ENCODE measurements around the gene SKAP2. TPM values are rescaled to one million over a fixed set of nuclear protein-coding genes. Genes with fewer than 3 reads are reported as not detected.

The SKAP2 gene
- total and polyA plus RNA-seq, 2 of the 4 experiments (the other 2 are of a cell fraction): 5.7 to 7.4 TPM

DNA sequence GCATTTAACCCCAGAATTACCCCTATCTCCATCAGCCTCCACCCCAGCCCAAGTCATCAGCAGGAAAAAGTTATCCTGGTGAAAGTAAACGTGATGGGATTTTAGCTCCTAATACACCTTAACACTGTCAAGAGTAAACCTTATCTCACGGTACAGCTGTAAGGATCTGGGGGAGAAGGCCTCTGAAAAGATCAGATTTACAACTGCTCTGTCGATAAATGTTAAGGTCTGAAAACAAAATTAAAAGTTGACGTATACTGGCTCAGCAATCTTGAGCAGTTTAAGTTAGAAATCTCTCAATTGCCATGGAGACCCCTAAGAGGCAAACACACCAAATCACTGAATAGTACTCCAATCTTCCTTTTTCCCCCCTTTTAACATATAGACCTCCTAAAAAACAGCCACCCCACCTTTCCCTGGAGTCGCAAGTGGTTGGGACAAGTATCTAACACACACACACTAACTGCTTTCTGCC lies 6.1 kb downstream of the SKAP2 start:
- no peaks in the 10 kb centered on the region for H4K20me1 ChIP-seq (ENCODE audit: insufficient read depth, low read length)
- peak overlapping the region; percentile 90 for H2AFZ ChIP-seq (replicated peaks; ENCODE audit: low read length, poor library complexity)

More for the DNA sequence above, 6.1 kb downstream of the SKAP2 start:
- Histone ChIP-seq H3K23ac (ENCODE audit: low read depth, low read length) (peak overlapping the region; percentile 42), H3K4me2 (ENCODE audit: low read depth, low read length) (peak overlapping the region; percentile 94), H2BK120ac (ENCODE audit: low read depth, low read length) (0 out of 2 replicates have a peak overlapping the region, but pooled peaks have one; percentile 35), H4K91ac (ENCODE audit: insufficient read depth, low read depth, low read length) (no peak overlapping the region; the same call in 1 of the 2 replicates), H3K9me3 (ENCODE audit: control insufficient read depth, insufficient read depth, low read length) (no peaks in the 10 kb centered on the region), H3K4me3 (ENCODE audit: insufficient read depth, low read depth, low read length) (peak overlapping the region; percentile 46; the same call in 1 of the 2 replicates), H3K18ac (ENCODE audit: low read depth, low read length) (peak overlapping the region; percentile 62), H3K4ac (ENCODE audit: low read depth, low read length) (peak overlapping the region; percentile 39; the same call in 1 of the 2 replicates), H2BK20ac (ENCODE audit: low read depth, low read length) (no peak overlapping the region), H3K27me3 (ENCODE audit: control insufficient read depth, insufficient read depth, low read length) (no peaks in the 10 kb centered on the region), H2AK5ac (ENCODE audit: low read depth, low read length) (peak overlapping the region; percentile 30; the same call in 1 of the 2 replicates), H2BK15ac (ENCODE audit: low read depth, low read length) (0 out of 3 replicates have a peak overlapping the region, but pooled peaks have one; percentile 7), H3K4me1 (ENCODE audit: control insufficient read depth, insufficient read depth, low read length) (no peaks in the 10 kb centered on the region; the same call in 1 of the 2 replicates), H3K14ac (replicated peaks; ENCODE audit: low read depth, low read length) (peak overlapping the region; percentile 72; the same call in 1 of the 2 replicates), H2AK9ac (replicated peaks; ENCODE audit: low read depth, low read length, poor library complexity) (peak overlapping the region; percentile 38), H2BK5ac (ENCODE audit: low read depth, low read length, poor library complexity, severe bottlenecking) (peak overlapping the region; percentile 62), H3K9me1 (ENCODE audit: insufficient read depth, low read length) (no peaks in the 10 kb centered on the region), H3K79me1 (ENCODE audit: low read depth in 1 of 2, low read length in 2 of 2) (peaks cover 5 to 25% of the 10 kb centered on the region in 2 experiments; a peak in 2 of 4 replicates), H3K27ac (ENCODE audit: insufficient read depth, low read length) (peak overlapping the region; percentile 92), H3K9ac (ENCODE audit: low read depth, low read length) (peak overlapping the region; percentile 81; the same call in 1 of the 2 replicates), H4K8ac (ENCODE audit: low read depth in 2 of 2, low read length in 2 of 2) (peak overlapping the region; percentile 23 to 39; a peak in 3 of 4 replicates), H3K56ac (ENCODE audit: extremely low read depth, insufficient read depth, low read length) (no peak overlapping the region; the same call in 1 of the 2 replicates), H4K5ac (ENCODE audit: low read depth, low read length) (peak overlapping the region; percentile 39; the same call in 1 of the 2 replicates), H3K36me3 (ENCODE audit: control insufficient read depth, insufficient read depth, low read length) (no peaks in the 10 kb centered on the region)
- ATAC-seq (ENCODE audit: low read depth) (no peak), DNase-seq (peak; percentile 5)
- no CpG with 5 or more reads among the region's 5 CpGs for WGBS, 2 experiments (ENCODE audit: extremely low coverage in 2 of 2, insufficient read length in 1 of 2)
- TF ChIP-seq RCOR1 (IDR thresholded peaks at IDR 0.05; ENCODE audit: insufficient replicate concordance, low read length) (no peak), SMC3 (IDR thresholded peaks at IDR 0.05; ENCODE audit: low read depth, low read length) (no peak)
- TF ChIP-seq, protein P1, sequence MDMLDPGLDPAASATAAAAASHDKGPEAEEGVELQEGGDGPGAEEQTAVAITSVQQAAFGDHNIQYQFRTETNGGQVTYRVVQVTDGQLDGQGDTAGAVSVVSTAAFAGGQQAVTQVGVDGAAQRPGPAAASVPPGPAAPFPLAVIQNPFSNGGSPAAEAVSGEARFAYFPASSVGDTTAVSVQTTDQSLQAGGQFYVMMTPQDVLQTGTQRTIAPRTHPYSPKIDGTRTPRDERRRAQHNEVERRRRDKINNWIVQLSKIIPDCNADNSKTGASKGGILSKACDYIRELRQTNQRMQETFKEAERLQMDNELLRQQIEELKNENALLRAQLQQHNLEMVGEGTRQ (IDR thresholded peaks at IDR 0.05; ENCODE audit: low read depth, low read length): no peak
- ChIA-PET CTCF (interaction anchor here (0.6 to 1.1 kb wide), 4 partner anchors 19 to 284 kb away, joined by 3 read pairs; no protein-coding TSS in a partner anchor), POLR2A (ENCODE audit: unreplicated experiment) (no interaction called here)
- in situ Hi-C loops (cut with MboI; ENCODE audit: low sequenced_read_pairs): loop anchor here (5.0 to 25.0 kb wide), 4 partner anchors 244 to 1003 kb away; partner anchors contain the start of genes CBX3, HNRNPA2B1, HOXA2 and HOXA5
- dilution Hi-C loops (cut with HindIII; ENCODE audit: low sequenced_read_pairs, unreplicated experiment): no loop called here
- no TSS peak for BruUV-seq (replicated peaks)
- intact Hi-C loops (cut with micrococcal nuclease): loop anchor here (10.0 kb wide), 1 partner anchor 993 kb away; no protein-coding TSS in a partner anchor
